Measurements from ENCODE around the gene NOD1. TPM values are rescaled to one million over a fixed set of nuclear protein-coding genes. Genes with fewer than 3 reads are reported as not detected.
A peak's percentile ranks its signal among the peaks of the same experiment; 100 is the strongest.
"Not testable (repeated sequence)": the region's sequence is repeated elsewhere in the genome, so short reads cannot be mapped to it uniquely, and the experiment has no call there.

Gene NOD1
- polyA plus RNA-seq, 1 donor from 2014 or later: 13.5 TPM

DNA sequence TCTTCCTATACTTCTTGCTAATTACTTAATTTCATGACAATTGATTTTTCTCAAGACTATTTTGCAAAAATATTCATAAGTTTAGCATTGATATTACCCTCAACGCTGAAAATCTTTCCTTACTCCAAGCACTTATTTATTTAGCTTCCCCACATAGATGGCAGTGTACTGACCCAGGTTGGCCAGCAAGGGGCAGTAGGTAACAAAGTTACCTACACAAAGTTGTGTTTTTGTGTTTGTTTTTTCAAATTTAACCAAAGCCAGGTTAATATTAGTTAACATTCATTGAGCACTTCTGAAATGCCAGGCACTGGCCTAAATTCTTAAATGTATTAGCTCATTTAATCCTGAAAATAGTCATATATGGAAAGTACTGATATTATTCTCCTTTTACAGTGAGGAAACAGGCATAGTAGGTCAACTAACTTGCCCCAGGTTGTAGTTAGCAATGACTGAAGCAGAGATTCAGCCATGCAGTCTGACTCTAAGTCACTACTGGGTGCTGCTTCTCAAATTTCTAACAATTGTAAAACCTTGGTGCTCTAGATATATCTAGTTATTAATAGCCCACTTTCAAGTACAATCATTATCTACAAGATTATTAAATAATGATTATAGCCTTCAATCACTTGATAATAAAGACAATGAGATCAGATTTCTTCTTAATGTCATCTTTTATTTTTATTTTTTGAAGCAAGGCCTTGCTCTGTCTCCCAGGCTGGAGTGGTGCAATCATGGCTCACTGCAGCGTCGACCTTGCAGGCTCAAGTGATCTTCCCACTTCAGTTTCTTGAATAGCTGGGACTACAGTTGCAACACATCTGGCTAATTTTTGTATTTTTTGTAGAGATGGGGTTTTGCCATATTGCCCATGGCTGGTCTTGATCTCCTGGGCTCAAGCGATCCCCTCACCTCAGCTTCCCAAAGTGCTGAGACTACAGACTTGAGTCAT is 31.8 kb upstream of the NOD1 start:
- Mint-ChIP-seq H3K36me3 (no peaks in the 10 kb centered on the region), H3K4me1 (peaks cover 0 to 7% (median 0%) of the 10 kb centered on the region in 3 donors), H3K27ac (no peak overlapping the region), H3K4me3 (peak overlapping the region in 1 of 4 donors; percentile 21), H3K9me3 (no peaks in the 10 kb centered on the region), H3K27me3 (no peaks in the 10 kb centered on the region)

DNA sequence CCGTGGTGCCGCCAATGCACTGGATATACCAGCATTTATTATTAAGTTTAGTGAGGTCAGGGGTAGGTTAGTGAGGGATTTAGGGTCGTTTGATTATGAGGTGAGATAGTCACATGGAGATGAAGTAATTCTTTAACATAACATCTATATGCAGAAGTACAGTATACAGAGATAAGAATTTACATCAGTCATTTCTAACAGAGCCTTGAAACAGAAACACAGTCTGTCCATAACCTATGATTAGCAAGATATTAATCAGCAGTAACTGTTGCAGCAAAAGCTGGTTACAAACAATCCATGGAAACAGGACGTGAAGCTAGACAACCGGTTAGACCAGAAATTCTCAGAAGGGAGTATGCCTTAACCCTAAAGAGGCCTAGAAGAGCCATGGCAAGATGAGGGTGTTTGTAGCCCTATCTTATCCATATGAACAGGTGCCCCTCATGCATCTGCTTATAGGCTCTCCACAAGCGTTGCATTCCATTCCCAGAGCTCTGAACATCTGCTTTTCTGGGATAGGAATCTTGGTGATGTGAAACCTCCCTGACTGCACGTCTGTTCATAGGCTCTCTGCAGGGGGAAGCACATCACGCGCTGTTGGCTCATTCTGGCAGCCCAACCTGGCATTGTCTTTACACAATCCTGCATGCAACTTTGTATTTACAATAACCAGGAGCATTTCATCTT is 30.7 kb upstream of the NOD1 start:
- not testable (repeated sequence) for H3K4me3 Mint-ChIP-seq, H3K27me3 Mint-ChIP-seq, H3K9me3 Mint-ChIP-seq, H3K27ac Mint-ChIP-seq, H3K36me3 Mint-ChIP-seq
- H3K4me1 Mint-ChIP-seq: peaks cover 0 to 10% (median 3%) of the 10 kb centered on the region in 3 donors

DNA sequence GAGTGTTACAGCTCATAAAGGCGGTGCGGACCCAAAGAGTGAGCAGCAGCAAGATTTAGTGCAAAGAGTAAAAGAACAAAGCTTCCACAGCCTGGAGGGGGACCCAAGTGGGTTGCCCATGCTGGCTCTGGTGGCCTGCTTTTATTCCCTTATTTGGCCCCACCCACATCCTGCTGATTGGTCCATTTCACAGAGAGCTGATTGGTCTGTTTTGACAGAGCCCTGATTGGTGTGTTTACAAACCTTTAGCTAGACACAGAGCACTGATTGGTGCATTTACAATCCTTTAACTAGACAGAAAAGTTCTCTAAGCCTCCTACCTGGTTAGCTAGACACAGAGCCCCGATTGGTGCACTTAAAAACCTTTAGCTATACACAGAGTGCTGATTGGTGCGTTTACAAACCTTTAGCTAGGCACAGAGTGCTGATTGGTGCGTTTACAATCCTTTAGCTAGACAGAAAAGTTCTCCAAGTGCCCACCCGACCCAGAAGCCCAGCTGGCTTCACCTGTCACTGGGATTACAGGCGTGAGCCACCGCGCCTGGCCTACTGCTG is 28.8 kb upstream of the NOD1 start:
- Mint-ChIP-seq H3K4me3 (peak overlapping the region in 1 of 4 donors; percentile 25), H3K4me1 (peaks cover 12 to 24% (median 18%) of the 10 kb centered on the region in 3 donors)
- not testable (repeated sequence) for H3K36me3 Mint-ChIP-seq, H3K27ac Mint-ChIP-seq, H3K27me3 Mint-ChIP-seq, H3K9me3 Mint-ChIP-seq

DNA sequence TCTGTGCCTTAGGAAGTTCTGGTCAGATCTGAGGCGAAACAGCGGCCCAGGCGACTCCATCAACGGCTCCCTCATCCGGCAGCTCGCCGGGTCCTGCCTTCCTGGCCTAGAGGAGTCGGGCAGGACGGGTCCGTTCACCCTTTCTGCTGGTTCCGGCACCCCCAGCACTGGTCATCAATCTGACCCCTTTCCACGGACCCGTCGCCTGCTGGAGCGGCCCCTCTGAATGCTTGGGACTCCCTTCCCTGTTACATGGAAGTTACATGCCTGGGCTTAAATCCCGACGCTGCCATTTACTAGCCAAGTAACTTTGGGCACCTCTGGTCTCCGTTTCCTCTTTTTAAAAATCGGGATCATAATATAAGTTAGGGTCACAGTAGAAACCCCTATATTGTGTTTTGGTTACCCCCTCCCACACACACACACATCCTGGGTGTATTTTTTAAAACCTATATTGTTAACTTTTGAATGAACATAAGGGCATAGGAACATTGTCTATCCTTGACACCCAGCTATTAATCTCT is 26.7 kb upstream of the NOD1 start:
- H3K9me3 Mint-ChIP-seq: no peaks in the 10 kb centered on the region
- H3K4me3 Mint-ChIP-seq: peak overlapping the region; percentile 87 to 99 (median 96)
- peaks cover 4% of the 10 kb centered on the region for H3K36me3 Mint-ChIP-seq
- peak overlapping the region; percentile 8 to 84 (median 14) for H3K27ac Mint-ChIP-seq
- H3K4me1 Mint-ChIP-seq: peaks cover 18 to 27% (median 21%) of the 10 kb centered on the region in 3 donors
- H3K27me3 Mint-ChIP-seq: no peaks in the 10 kb centered on the region

DNA sequence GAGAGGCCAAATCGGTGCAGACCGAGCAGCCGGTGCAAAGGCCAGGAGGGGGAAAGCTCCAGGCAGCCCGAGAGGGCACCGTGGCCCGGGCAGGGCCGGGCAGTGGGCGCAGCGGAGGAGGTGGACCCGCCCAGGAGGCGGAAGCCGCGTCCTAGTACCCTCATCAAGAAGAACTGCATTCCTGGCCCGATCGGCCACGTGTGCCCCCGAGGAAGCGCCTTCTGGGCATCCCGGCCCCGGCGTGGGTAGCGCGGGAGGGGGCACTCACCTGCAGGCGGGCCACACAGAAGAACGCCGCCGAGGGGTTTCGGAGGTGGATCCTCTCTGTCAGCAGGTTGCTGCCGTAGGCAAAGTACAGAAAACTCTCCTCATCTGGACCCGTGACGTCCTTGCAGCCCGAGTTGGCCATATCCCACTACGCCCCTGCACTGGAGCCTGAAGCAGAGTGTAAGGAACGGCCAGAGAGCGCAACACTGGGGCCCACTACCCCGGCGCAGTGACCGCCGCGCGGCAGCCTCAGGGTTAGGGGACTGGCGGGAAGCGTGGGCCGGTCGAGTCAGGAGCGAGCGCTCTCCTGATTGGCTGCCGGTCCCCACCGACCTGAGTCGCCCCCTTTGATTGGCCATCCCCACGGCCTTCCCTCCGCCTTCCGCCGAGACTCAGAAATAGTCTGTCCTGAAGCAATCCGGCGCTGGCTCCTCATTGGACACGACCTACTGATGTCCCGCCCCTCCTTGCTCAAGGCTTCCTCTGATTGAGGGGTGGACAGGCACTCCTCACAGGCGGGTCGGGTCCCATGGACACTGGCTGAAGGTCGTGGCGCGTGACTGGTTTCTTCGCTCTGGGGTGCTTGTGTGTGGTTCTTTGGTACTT is 26.0 kb upstream of the NOD1 start, which contains the start of gene GGCT:
Gene GGCT (minus strand): TSS at position 529 of the 873 bp plus-strand sequence. CDS start 120 bp downstream, at position 409.
- H3K27ac Mint-ChIP-seq: peak within 1 kb of the TSS; percentile 8 to 84 (median 80)
- H3K27me3 Mint-ChIP-seq: no peaks in the 10 kb centered on the region
- peak within 1 kb of the TSS; percentile 87 to 99 (median 96) for H3K4me3 Mint-ChIP-seq
- peaks cover 9% of the 10 kb centered on the region for H3K36me3 Mint-ChIP-seq
- no peaks in the 10 kb centered on the region for H3K9me3 Mint-ChIP-seq
- peaks cover 18 to 26% (median 24%) of the 10 kb centered on the region in 3 donors for H3K4me1 Mint-ChIP-seq

DNA sequence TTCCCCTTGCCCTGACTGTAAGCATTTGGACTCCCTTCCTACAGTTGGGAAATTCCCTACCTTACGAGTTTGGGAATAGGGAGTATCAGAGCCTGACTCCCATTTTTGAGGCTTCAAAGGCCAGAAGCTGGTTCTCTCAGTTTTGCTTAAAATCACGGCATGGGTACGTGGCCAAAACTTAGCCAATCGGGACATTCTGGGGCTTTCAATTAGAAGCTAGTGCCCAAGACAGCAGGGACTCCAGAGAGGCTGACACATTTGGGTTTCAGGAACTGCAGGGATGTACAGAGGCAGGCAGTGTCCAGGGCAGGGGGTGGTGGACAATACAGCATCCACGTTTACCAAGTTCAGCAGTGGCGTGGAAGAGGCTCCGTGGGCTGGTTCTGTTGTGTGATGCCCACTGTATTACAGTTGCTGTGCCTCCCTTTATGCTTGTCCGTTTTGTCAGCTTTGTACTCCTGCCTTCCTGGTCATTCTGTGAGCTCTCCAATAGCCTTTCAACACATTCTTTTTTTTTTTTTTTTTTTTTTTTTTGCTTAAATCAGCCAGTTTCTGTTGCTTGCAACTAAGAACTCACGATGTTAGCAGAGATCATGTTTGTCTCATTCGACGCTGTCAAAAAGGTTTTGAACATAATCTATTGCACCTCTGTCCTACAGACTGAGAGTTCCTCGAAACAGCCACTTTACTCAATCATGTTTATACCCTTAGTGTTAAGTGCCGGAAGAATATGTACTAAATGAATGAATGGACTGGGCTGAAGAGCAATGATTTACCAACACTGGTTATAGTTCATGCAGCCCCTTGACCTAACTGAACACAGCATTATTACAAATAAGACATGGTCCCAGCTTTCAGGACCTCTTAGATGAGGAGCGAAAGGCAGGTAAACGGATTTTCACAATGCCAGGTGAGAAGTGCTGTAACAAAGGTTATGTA is 25.0 kb upstream of the NOD1 start:
- H3K27ac Mint-ChIP-seq: peak overlapping the region; percentile 67 to 80 (median 76)
- H3K4me1 Mint-ChIP-seq: peaks cover 18 to 26% (median 24%) of the 10 kb centered on the region in 3 donors
- no peaks in the 10 kb centered on the region for H3K27me3 Mint-ChIP-seq
- peak overlapping the region; percentile 87 to 99 (median 96) for H3K4me3 Mint-ChIP-seq
- H3K36me3 Mint-ChIP-seq: peaks cover 9% of the 10 kb centered on the region
- no peaks in the 10 kb centered on the region for H3K9me3 Mint-ChIP-seq

DNA sequence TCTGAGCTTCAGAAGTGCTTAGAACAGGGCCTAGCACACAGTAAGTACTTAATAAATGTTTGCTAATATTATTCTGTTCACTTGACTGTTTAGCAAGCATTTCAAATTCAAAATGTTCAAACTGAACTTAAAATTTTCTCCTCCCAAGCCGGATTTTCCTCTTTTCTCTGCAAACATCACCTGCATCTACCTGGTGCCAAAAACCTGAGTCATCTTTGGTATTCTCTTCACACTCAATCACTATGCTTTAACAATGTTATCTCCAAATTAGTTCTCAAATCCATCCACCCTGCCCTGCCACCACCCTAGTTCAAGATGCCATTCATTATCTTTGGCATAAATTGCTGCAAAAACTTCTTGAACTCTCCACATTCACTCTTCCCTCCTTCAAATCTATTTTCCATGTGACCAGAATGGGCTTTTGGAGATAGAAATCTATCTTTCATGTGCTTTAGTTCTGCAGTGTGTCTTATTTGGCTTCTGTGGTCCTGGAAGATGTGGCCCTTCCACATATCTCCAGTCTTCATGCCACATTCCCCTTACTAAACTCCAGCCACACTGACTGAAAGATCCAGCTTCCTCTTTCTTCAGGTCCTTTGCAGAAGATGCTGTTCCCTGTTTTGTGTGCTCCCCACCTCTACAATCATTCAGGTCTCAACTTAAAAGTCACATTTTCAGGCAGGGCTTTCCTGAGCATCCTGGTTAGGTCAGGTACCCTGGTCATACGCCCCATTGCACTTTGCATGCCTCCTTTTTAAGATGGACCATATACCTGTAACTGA is 24.1 kb upstream of the NOD1 start:
- Mint-ChIP-seq H3K9me3 (no peaks in the 10 kb centered on the region), H3K27me3 (no peaks in the 10 kb centered on the region), H3K27ac (peak overlapping the region in 2 of 3 donors; percentile 28 to 67), H3K4me1 (peaks cover 18 to 26% (median 24%) of the 10 kb centered on the region in 3 donors), H3K4me3 (peak overlapping the region; percentile 4 to 98 (median 69)), H3K36me3 (peaks cover 9% of the 10 kb centered on the region)

DNA sequence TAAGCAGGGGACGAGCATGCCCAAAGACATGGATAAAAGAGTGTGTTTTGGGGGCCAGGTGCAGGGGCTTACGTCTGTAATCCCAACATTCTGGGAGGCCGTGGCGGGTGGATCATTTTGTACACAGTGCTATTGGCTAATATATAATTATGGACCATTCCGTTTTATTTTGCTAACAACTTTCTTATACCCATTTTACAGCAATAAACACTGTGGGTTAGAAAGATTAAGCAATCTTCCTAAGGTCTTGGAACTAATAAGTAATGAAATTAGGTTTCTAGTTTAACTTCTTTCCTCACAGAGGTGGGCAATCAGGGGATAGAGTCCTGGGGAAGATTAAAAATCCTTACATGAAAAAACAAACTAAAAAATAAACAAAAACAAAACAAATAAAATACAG is 22.7 kb upstream of the NOD1 start:
- no peak overlapping the region for H3K27ac Mint-ChIP-seq
- H3K4me3 Mint-ChIP-seq: peak overlapping the region in 1 of 4 donors; percentile 87
- H3K4me1 Mint-ChIP-seq: peaks cover 18 to 26% (median 24%) of the 10 kb centered on the region in 3 donors
- H3K27me3 Mint-ChIP-seq: no peaks in the 10 kb centered on the region
- H3K9me3 Mint-ChIP-seq: no peaks in the 10 kb centered on the region
- peaks cover 11% of the 10 kb centered on the region for H3K36me3 Mint-ChIP-seq

DNA sequence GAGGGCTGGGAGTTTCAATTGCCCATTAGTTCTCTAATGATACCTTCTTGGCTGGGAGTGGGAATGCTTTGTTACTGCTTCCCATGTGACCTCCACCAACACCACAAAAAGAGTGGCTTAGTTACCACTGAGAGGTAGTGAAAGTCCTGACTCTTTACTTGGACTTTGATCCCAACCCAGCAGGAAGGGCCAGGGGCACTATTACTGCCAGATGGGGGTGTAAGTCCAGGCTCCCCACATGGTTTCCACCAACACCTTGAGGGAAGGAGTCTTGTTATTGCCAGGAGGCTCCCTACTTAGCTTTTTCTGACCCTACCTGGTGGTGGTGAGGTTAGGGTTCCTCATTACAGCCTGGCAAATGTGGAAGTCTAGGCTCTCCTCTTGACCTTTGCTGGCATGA is 14.6 kb upstream of the NOD1 start:
- Mint-ChIP-seq H3K27ac (no peak overlapping the region), H3K36me3 (peaks cover 6% of the 10 kb centered on the region), H3K4me3 (no peak overlapping the region), H3K27me3 (no peaks in the 10 kb centered on the region), H3K4me1 (no peaks in the 10 kb centered on the region), H3K9me3 (peaks cover 8 to 11% (median 9%) of the 10 kb centered on the region in 3 donors)

DNA sequence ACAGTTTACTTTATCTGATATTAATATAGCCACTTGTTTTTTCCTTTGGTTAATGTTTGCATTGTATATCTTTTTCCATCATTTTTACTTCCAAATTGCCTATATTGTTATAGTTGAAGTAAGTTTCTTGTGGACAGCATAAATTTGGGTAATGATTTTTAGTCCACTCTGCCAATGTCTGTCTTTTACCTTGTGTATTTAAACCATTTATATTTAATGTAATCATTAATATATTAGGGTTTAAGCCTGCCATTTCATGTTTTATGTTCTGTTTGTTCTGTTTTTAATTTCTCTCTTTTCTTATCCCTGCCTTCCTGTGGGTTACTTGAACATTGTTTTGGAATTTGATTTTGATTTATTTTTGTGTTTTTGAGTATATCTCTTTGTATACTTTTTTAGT is 12.8 kb upstream of the NOD1 start:
- H3K9me3 Mint-ChIP-seq: peaks cover 8 to 11% (median 9%) of the 10 kb centered on the region in 3 donors
- H3K27ac Mint-ChIP-seq: no peak overlapping the region
- no peaks in the 10 kb centered on the region for H3K27me3 Mint-ChIP-seq
- no peaks in the 10 kb centered on the region for H3K4me1 Mint-ChIP-seq
- no peak overlapping the region for H3K4me3 Mint-ChIP-seq
- peaks cover 4% of the 10 kb centered on the region for H3K36me3 Mint-ChIP-seq

DNA sequence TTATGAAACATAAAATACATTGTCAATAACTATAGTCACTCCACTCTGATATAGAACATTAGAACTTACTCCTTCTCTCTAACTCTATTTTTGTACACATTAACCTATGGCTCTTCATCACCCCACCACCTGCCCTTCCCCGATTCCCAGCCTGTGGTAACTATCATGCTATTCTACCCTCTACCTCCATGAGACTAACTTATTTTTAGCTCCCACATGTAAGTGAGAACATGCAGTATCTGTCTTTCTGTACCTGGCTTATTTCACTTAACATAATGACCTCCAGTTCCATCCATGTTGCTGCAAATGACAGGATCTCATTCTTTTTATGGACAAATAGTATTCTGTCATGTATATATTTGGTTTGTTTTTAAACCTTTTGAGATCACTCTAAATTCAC is 8.8 kb upstream of the NOD1 start:
- H3K9me3 Mint-ChIP-seq: peaks cover 6 to 11% (median 9%) of the 10 kb centered on the region in 3 donors
- no peaks in the 10 kb centered on the region for H3K4me1 Mint-ChIP-seq
- H3K4me3 Mint-ChIP-seq: no peak overlapping the region
- no peak overlapping the region for H3K27ac Mint-ChIP-seq
- H3K27me3 Mint-ChIP-seq: no peaks in the 10 kb centered on the region
- H3K36me3 Mint-ChIP-seq: no peaks in the 10 kb centered on the region

DNA sequence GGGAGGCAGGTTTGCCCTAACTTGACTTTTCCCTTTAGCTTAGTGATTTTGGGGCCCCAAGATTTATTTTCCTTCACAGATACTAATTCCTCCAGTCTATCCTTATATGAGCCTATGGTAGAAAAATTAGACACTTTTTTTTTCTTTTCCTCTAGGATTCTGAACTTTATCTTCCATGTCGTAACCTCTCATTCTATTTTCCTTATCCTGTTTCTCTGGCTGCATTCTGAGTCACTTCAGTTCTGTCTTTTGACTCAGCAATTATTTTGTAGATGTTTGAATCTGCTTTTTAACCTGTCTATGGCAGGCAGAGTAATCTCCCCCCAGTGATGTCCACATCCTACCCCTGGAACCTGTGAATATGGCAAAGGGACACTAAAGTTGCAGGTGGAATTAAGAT is 7.1 kb upstream of the NOD1 start:
- Mint-ChIP-seq H3K27me3 (no peaks in the 10 kb centered on the region), H3K27ac (no peak overlapping the region), H3K9me3 (peaks cover 0 to 3% (median 0%) of the 10 kb centered on the region in 3 donors), H3K4me1 (no peaks in the 10 kb centered on the region), H3K4me3 (peak overlapping the region in 1 of 4 donors; percentile 22), H3K36me3 (no peaks in the 10 kb centered on the region)

DNA sequence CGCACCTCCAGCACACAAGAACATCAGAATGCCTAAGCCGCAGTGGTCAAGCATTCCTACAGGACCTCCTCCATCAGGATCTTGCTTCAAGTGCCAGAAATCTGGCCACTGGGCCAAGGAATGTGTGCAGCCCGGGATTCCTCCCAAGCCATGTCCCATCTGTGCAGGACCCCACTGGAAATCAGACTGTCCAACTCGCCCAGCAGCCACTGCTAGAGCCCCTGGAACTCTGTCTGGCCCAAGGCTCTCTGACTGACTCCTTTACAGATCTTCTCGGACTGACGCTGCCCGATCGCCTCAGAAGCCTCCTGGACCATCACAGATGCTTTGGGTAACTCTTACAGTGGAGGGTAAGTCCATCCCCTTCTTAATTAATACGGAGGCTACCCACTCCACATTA is 2.8 kb upstream of the NOD1 start:
- not testable (repeated sequence) for H3K9me3 Mint-ChIP-seq, H3K27me3 Mint-ChIP-seq, H3K27ac Mint-ChIP-seq, H3K36me3 Mint-ChIP-seq, H3K4me3 Mint-ChIP-seq
- H3K4me1 Mint-ChIP-seq: peaks cover 18 to 23% (median 19%) of the 10 kb centered on the region in 3 donors

Measured in IgD-negative memory B cell (primary cell).